ENCODE results near the gene OR6T1.

- TF ChIP-seq, protein P1, sequence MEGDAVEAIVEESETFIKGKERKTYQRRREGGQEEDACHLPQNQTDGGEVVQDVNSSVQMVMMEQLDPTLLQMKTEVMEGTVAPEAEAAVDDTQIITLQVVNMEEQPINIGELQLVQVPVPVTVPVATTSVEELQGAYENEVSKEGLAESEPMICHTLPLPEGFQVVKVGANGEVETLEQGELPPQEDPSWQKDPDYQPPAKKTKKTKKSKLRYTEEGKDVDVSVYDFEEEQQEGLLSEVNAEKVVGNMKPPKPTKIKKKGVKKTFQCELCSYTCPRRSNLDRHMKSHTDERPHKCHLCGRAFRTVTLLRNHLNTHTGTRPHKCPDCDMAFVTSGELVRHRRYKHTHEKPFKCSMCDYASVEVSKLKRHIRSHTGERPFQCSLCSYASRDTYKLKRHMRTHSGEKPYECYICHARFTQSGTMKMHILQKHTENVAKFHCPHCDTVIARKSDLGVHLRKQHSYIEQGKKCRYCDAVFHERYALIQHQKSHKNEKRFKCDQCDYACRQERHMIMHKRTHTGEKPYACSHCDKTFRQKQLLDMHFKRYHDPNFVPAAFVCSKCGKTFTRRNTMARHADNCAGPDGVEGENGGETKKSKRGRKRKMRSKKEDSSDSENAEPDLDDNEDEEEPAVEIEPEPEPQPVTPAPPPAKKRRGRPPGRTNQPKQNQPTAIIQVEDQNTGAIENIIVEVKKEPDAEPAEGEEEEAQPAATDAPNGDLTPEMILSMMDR (IDR thresholded peaks at IDR 0.05; ENCODE audit: low read length): no peak
- TF ChIP-seq EZH2 (IDR thresholded peaks at IDR 0.05; ENCODE audit: borderline replicate concordance, low read length): no peak
Observed at GRCh38 chr11:123924027-123924426, 19.6 kb downstream of the OR6T1 start.
